Cerebellar cortex (tissue), 1 donor: ENCODE data around the gene PKDREJ.

Experiments used
- DNase-seq: peaks from one replicate; pipeline ENCODE4 v3.0.0-alpha.2; 2015; ENCODE audit warnings: low spot score

PKDREJ gene

GRCh38 chr22:46237453-46238124 lies 25.6 kb downstream of the PKDREJ start:
- no peak for DNase-seq

- DNase-seq: no peak
Measured at GRCh38 chr22:46234969-46235368, 28.2 kb downstream of the PKDREJ start.

GRCh38 chr22:46233231-46233630 lies 29.9 kb downstream of the PKDREJ start:
- peak; percentile 71 for DNase-seq

GRCh38 chr22:46230262-46230901 lies 32.8 kb downstream of the PKDREJ start:
- peak; percentile 41 for DNase-seq

- DNase-seq: no peak
Measured at GRCh38 chr22:46229701-46230100, 33.4 kb downstream of the PKDREJ start.

GRCh38 chr22:46226577-46226976 lies 36.6 kb downstream of the PKDREJ start:
- DNase-seq: no peak

- DNase-seq: no peak
Measured at GRCh38 chr22:46225631-46226030, 37.5 kb downstream of the PKDREJ start.

- no peak for DNase-seq
Measured at GRCh38 chr22:46224898-46225290, 38.2 kb downstream of the PKDREJ start.

- no peak for DNase-seq
Measured at GRCh38 chr22:46224044-46224897, 38.9 kb downstream of the PKDREJ start.

GRCh38 chr22:46220921-46221320 lies 42.2 kb downstream of the PKDREJ start:
- DNase-seq: no peak

- DNase-seq: no peak
Measured at GRCh38 chr22:46219636-46220035, 43.5 kb downstream of the PKDREJ start.

GRCh38 chr22:46214616-46215015 lies 48.5 kb downstream of the PKDREJ start:
- no peak for DNase-seq

- no peak for DNase-seq
Measured at GRCh38 chr22:46214149-46214548, 49.0 kb downstream of the PKDREJ start.

GRCh38 chr22:46213052-46213451 lies 50.1 kb downstream of the PKDREJ start:
- DNase-seq: no peak

GRCh38 chr22:46212195-46212594 lies 50.9 kb downstream of the PKDREJ start:
- DNase-seq: no peak

- DNase-seq: no peak
Measured at GRCh38 chr22:46209262-46209661, 53.9 kb downstream of the PKDREJ start.
